ELR (cell line): Measurements from ENCODE around the gene KRT5.
"Not testable (repeated sequence)": the region's sequence is repeated elsewhere in the genome, so short reads cannot be mapped to it uniquely, and the experiment has no call there.

Source experiments
- DNase-seq: peaks from one replicate; pipeline ENCODE4 v3.0.0-alpha.2; 2015; ENCODE audit warnings: low read depth

KRT5 gene

GRCh38 chr12:52494518-52494917 is 25.7 kb downstream of the KRT5 start:
- DNase-seq: peak; percentile 18

DNA sequence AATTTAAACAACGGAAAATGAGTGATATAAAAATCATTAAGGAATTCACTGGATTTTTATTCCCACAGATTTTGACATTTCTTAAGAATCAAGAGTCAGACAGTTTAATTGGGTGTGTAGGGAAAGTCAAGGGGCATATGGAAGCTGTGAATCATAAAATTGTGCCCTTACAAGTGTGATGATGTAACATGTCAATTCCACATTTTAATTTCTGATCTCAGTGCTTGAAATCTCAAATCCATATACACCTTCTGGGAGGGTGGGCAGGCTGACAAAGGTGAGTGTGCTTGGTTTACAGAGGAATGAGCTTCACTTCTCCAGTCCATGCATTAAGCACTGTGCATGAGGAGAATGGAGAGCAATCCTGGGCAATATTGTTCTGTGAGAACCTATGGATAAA is 26.1 kb downstream of the KRT5 start:
- DNase-seq: no peak

- no peak for DNase-seq
These were observed 27.0 kb downstream of the KRT5 start, which contains the start of gene KRT6A for GRCh38 chr12:52493172-52493571. TSS of gene KRT6A (minus strand) at chr12:52493257. CDS start at chr12:52493188, 69 bp downstream.

DNA sequence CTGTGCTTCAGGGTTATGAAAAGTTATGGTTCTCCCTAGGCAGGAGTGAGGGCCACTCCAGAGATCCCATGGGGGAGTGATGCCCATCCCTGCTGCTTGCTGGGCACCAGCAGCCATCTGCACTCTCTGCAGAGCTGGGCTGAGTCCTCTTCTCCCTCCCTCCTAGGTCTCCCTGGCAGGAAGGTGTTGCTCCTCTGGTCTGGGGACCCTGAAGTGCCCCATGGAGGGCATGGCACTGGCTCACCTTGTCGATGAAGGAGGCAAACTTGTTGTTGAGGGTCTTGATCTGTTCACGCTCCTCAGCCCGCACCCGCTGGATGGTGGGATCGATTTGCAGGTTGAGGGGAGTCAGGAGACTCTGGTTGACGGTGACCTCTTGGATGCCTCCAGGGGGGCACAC is 27.8 kb downstream of the KRT5 start:
- not testable (repeated sequence) for DNase-seq

DNA sequence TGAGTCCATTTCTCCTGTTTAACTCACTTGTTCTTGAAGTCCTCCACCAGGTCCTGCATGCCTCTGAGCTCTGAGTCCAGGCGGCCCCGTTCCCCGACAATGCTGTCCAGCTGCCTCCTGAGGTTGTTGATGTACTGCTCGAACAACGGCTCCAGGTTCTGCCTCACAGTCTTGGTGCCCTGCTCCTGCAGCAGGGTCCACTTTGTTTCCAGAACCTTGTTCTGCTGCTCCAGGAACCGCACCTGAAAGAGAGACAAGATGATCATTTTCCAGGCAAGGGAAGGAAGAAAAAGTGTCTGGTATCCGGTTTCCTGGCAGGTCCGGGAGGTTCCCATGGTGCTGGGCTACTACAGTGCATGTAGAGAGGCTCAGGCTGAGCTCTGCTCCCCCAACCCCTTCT is 28.7 kb downstream of the KRT5 start:
- DNase-seq: not testable (repeated sequence)

GRCh38 chr12:52488736-52489135 is 31.5 kb downstream of the KRT5 start:
- DNase-seq: no peak

DNA sequence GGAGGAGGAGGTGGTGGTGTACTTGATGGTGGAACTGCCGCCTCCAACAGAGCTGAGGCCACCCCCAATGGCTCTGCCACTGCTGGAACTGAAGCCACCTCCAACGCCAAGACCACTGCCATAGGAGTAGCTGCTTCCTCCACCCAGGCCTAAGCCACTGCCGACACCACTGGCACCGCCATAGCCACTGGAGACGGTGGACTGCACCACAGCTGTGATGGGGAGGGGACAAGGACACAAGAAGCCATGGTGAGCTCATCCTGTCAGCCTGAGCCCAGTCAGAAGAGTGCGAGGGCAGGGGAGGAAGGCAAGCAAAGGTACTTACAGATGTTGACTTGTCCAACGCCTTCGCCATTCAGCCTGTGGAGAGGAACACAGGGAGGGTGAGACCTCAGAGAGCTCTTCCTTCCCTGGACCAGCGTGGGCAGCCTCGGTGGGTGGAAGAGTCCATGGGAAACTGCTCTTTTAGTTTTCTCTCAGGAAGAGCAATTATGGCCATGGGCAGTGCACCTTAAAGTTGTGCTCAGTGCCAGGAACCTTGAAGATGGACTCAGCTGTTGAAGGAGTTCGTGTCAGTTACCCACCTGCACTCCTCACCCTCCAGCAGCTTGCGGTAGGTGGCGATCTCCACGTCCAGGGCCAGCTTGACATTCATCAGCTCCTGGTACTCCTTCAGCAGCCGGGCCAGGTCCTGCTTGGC is 32.3 kb downstream of the KRT5 start:
- DNase-seq: not testable (repeated sequence)

DNA sequence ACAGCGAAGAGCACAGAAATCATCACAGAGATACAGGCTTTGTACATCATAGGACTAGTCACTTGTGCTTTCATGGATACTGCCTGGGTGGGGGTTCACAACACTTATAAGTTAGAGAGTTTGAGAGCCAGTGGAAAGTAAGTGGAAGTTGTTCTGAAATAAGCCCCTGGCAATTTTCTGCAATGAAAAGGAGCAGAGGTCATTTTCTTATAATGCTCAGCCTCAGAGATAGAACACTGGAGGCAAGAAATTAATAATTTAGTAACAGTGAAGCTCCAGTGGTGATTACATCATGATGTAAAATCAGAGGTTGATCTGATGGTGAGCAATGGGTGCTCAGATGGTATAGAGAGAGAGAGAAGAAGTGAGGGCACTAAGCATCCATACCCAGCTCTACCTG is 33.0 kb downstream of the KRT5 start:
- DNase-seq: no peak

DNA sequence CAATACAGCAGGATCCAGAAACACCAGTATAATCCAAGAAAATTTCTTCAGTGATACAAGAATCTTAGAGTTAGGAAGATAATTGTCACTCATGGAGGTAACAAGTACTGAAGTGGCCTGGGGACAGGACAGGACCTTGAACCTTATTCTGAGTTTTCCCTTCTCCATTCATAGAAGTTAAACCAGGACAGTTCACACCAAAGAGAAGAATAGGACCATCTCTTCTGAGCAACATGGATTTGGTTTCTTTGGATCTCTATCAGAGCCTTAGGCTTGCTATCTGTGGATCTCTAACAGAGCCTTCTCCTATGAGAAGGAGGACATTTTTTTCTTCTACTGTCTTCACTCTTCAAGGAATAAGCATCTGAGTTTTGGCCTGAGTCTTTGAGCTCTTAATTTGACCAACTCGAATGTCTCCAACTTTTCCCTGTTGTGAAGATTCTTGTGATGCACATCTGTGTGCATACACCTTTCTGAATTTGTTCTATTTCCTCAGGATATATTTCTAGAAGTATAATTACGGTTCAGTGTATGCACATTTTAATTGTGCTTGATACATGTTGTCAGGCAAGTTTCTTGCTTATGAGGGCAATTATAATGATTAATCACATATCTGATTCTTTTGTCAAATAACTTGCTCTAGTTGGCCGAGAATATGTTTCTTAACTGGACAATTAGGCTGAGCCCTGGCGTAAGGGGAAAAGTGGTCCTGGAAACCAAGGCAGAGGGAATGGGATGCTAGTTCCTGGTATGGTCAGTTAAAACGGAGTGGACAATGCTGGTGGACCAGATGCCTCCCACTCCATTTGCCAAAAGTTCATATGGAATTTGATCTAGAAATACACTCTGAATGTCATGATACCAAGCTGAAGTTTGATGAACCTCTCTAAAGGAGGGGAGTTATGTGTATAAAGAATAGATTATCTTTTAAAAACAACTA is 33.8 kb downstream of the KRT5 start:
- no peak for DNase-seq

DNA sequence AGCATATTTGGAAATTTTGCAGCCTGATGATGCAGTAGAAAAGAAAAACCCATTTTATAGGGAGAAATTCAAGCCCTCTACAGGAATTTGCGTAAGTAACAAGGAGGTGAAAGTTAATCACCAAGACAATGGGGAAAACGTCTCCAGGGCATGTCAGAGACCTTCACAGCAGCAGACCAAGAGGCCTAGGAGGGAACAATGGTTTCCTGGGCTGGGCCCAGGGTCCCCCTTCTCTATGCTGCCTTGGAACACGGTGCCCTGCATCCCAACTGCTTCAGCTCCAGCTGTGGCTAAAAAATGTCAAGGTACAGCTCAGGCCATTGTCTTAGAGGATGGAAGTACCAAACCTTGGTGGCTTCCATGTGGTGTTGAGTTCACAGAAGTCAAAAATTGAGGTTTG is 40.1 kb downstream of the KRT5 start:
- DNase-seq: no peak

DNA sequence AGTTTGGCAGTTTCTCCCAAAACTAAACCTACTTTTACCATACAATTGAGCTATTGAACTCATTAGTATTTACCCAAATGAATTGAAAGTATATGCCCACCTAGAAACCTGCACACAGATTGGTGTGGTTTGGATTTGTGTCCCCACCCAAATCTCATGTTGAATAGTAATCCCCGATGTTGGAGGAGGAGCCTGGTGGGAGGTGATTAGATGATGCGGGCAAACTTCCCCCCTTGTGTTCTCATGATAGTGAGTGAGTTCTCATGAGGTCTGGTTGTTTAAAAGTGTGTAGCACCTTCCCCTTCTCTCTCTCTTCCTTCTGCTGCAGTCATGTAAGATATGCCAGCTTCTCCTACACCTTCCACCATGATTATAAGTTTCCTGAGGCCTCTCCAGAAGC is 42.5 kb downstream of the KRT5 start:
- DNase-seq: no peak

DNA sequence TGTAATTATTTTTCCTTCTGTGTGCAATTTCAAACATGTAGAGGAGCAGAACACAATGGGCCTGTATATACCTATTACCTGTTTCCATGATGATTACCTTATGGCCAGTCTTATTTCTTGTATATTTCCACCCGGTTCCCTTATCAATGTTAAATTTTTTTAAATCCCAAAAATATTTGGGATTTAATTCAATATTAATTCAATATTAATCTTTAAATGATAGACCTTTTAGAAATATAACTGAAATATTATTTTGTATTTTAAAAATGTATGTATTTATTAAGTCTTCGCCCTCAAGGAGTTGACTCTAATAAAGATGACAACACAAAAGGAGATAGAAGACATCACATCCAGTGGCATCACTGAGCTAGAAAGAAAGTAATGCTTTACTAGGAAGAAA is 46.0 kb downstream of the KRT5 start:
- DNase-seq: no peak

GRCh38 chr12:52473768-52474167 is 46.4 kb downstream of the KRT5 start, which contains the start of gene KRT6C:
TSS of gene KRT6C (minus strand) at chr12:52473805. CDS start at chr12:52473737, 68 bp downstream.
- no peak for DNase-seq

GRCh38 chr12:52469853-52470252 is 50.3 kb downstream of the KRT5 start:
- DNase-seq: no peak

DNA sequence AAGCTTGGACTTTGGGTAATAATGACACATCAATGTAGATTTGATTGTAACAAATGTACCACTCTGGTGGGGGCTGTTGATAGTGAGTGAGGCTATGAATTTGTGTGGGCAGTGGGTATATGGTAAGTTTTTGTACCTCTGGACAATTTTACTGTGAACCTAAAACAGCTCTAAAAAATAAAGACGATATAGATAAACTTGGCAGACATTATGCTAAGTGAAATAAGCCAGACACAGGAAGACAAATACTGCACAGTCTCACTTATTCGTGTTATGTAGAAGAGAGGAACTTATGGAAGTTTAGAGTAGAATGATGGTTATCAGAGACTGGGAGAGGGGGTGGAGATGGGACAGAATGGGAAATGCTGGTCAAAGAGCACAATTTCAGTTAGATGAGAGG is 55.3 kb downstream of the KRT5 start:
- DNase-seq: no peak
